Rectal smooth muscle tissue (tissue), 1 donor: ENCODE measurements around the gene PTPRM.
A peak's percentile ranks its signal among the peaks of the same experiment; 100 is the strongest.

ENCODE experiments used
- H3K27ac ChIP-seq: one replicate; pipeline ENCODE4 v1.7.0; 2013; ENCODE audit warnings: low read depth, low read length, inconsistent platforms
- H3K27me3 ChIP-seq: one replicate; pipeline ENCODE4 v1.7.0; 2013; ENCODE audit warnings: low read length; ENCODE audit not compliant: control insufficient read depth, insufficient read depth
- H3K36me3 ChIP-seq: one replicate; pipeline ENCODE4 v1.7.0; 2013; ENCODE audit warnings: low read length; ENCODE audit not compliant: control insufficient read depth, insufficient read depth
- H3K4me1 ChIP-seq: one replicate; pipeline ENCODE4 v1.7.0; 2013; ENCODE audit warnings: low read length; ENCODE audit not compliant: control insufficient read depth, insufficient read depth
- H3K4me3 ChIP-seq: one replicate; pipeline ENCODE4 v1.7.0; 2013; ENCODE audit warnings: low read length
- H3K9ac ChIP-seq: one replicate; pipeline ENCODE4 v1.7.0; 2013; ENCODE audit warnings: low read length

Gene PTPRM

DNA sequence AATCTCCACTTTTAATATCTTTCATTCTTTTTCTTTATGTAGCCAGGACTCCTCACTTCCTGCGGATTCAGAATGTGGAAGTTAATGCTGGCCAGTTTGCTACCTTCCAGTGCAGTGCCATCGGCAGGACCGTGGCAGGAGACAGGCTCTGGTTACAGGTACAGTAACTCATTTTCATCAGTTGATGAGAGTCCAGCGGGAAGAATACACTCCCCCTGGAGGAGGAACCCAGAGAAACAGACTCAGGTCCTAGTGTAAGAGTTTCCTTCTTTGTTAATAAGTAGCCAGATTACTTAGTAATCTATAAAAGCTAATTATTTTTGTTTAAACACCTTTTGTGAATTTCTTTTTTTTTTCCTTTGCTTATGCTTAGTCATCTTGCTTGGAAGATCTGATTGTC is 359.4 kb downstream of the PTPRM start:
- Histone ChIP-seq H3K27me3 (no peaks in the 10 kb centered on the region), H3K4me1 (no peaks in the 10 kb centered on the region), H3K27ac (no peak overlapping the region), H3K36me3 (no peaks in the 10 kb centered on the region), H3K4me3 (no peak overlapping the region), H3K9ac (no peak overlapping the region)

DNA sequence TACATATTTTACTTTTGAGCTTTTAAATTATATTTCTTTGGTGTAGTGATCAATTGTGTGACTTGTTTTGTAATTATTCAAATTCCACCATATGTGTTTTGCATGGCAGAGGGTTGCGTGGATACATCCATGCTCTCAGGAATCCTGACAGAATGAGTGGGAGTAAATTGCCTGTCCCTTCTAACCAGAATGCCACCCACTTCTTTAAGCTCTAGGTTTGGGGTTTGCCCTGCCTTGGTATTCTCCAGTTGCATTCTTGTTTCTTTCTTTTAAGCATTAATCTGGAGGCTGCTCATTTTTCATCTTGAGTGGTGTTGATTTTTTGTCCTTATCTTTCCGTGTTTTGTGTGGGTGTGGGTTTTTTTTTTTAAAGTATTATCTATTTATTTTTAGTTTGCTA is 360.0 kb downstream of the PTPRM start:
- Histone ChIP-seq H3K9ac (no peak overlapping the region), H3K36me3 (no peaks in the 10 kb centered on the region), H3K4me3 (no peak overlapping the region), H3K4me1 (no peaks in the 10 kb centered on the region), H3K27me3 (no peaks in the 10 kb centered on the region), H3K27ac (no peak overlapping the region)

DNA sequence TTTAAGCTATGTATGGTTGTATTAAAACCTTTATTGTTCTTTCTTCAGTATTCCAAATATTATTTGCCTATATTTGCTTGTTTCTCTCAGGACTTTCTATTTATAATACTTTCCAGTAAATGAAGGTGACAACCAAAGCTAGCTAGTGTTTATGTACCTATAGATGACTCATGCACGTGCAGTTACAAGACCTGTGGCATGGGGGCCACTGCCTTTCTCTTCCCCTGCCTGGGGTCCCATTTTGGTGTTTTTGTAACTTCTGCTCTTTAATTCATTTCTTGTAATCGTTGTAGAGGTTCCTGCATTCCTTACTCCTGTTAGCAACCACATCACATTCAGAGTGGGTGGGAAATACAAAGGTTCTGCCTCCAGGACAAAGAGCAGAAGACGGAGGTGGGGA is 364.6 kb downstream of the PTPRM start:
- no peak overlapping the region for H3K4me3 ChIP-seq
- H3K4me1 ChIP-seq, result no peaks in the 10 kb centered on the region
- no peak overlapping the region for H3K27ac ChIP-seq
- H3K9ac ChIP-seq, result no peak overlapping the region
- no peaks in the 10 kb centered on the region for H3K27me3 ChIP-seq
- H3K36me3 ChIP-seq, result no peaks in the 10 kb centered on the region

DNA sequence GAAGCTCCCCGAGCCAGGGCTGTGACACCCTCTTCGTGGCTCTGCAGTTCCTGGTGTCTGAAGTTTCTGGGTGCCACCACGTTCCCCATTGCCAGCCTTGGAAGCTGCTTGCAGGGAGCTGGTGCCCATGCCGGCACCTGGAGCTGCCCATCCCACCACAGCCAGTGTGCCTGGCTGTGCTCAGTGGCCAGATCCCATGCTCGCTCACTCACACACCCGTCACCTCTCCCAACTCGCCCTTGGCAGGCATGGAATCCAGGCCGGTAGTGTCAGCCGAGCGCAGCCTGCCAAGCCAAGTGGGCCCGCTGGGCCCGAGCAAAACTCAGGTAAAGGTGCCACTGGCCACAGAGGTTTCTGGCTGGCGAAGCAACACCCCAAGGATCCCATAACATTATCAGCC is 370.2 kb downstream of the PTPRM start:
- Histone ChIP-seq H3K4me3 (no peak overlapping the region), H3K4me1 (no peaks in the 10 kb centered on the region), H3K27me3 (no peaks in the 10 kb centered on the region), H3K9ac (no peak overlapping the region), H3K27ac (no peak overlapping the region), H3K36me3 (no peaks in the 10 kb centered on the region)

DNA sequence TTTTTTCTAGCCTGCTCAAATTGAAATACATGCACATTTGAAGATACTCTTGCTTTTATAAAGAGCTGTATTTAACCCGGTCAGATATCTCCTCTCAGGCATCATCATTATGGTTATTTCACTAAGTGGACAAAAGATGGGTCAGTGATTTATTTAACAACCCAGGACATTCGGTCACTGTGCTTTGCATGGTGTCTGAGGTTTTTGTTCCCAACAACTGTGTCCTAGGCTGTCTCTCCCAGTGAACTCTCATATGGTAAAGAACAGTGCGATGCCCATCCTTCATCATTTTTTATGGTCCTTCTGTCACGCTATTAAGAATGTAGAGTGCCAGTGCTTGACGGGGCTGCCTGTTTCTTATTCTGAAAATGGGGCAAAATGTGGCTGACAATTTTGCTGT is 372.4 kb downstream of the PTPRM start:
- Histone ChIP-seq H3K4me1 (peaks cover 2% of the 10 kb centered on the region), H3K27me3 (no peaks in the 10 kb centered on the region), H3K27ac (no peak overlapping the region), H3K36me3 (no peaks in the 10 kb centered on the region), H3K9ac (no peak overlapping the region), H3K4me3 (no peak overlapping the region)

DNA sequence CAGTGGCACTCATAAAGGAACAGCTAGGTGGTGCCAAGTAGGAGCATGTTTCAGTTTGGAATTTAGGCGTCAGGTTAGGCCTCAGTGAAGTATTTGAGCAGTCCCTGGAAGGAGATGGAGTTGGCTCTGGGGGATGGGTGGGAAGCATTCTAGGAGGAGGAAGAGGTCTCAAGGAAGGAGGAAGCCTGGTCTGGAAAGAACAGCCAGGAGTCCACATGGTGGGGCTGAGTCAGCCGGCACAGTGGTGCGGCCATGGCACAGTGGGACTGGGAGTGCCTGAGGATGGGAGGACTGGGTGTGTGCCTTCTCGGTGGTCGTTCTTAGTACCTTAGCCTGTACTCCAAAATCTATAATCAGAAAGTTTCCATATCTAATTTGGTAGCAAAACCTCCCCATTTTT is 373.3 kb downstream of the PTPRM start:
- H3K4me1 ChIP-seq, result peaks cover 2% of the 10 kb centered on the region

DNA sequence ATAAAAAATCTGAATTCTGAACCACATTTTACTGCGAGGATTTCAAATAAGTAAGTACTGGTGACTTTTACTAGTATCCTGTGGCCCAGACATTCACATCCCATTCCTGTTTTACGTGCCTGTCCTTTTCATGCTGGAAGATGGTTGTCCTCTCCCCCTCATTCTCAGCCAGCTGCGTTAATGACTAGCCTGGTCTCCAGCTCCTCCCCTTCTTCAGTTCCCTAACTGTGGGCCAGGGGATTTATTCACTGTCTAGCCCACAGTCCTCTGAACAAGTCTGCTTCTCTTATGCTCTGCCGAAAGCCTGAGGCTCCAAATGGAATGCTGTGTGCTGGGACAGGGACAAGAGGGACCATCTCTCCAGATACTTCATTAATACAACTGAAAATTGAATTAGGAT is 373.9 kb downstream of the PTPRM start:
- Histone ChIP-seq H3K36me3 (no peaks in the 10 kb centered on the region), H3K4me3 (no peak overlapping the region), H3K9ac (no peak overlapping the region), H3K27ac (no peak overlapping the region), H3K27me3 (no peaks in the 10 kb centered on the region), H3K4me1 (peaks cover 6% of the 10 kb centered on the region)

More for the DNA sequence above, 373.3 kb downstream of the PTPRM start:
- no peaks in the 10 kb centered on the region for H3K36me3 ChIP-seq
- no peaks in the 10 kb centered on the region for H3K27me3 ChIP-seq
- H3K27ac ChIP-seq, result no peak overlapping the region
- no peak overlapping the region for H3K9ac ChIP-seq
- H3K4me3 ChIP-seq, result no peak overlapping the region

DNA sequence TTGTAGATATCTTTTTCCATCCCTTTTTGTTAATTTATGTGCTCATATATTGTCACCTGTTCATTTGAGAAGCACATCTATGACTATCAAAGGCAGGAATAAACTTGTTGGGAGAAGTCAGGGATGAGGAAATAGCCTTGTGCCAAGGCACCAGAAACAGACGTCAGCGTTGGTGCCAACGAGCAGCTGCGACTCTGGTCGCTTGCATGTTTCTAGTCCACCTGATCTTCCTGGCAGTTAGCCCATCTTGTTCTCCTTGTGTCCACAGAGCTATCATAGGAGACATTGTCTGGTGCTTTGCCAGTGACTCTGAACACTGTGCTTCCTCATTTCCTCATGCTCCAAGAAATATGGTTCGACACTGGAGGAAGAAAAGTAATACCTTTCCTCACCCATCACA is 374.4 kb downstream of the PTPRM start:
- H3K4me3 ChIP-seq, result no peak overlapping the region

DNA sequence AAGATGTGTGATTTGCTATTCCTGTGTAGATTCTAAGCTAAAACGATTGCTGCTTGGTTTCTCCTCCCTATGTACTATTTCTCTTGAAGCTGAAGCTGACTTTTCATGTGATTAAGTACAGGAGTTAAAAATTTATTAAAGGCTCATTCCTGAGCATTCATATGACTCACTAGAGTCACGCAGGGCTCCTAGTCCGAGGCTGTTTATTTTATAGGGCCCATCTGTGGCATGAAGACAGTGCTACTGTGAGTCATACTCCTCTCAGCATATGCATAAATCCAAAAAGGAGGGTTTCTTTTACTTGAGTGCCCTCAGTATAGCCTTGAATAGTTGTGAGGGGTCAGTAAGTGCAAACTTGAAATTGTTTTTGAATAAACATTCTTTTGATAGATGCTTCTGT is 378.8 kb downstream of the PTPRM start:
- Histone ChIP-seq H3K27ac (peak overlapping the region; percentile 68), H3K4me3 (no peak overlapping the region)

More for the DNA sequence above, 374.4 kb downstream of the PTPRM start:
- Histone ChIP-seq H3K36me3 (no peaks in the 10 kb centered on the region), H3K9ac (no peak overlapping the region), H3K27ac (no peak overlapping the region), H3K4me1 (peaks cover 12% of the 10 kb centered on the region), H3K27me3 (no peaks in the 10 kb centered on the region)

DNA sequence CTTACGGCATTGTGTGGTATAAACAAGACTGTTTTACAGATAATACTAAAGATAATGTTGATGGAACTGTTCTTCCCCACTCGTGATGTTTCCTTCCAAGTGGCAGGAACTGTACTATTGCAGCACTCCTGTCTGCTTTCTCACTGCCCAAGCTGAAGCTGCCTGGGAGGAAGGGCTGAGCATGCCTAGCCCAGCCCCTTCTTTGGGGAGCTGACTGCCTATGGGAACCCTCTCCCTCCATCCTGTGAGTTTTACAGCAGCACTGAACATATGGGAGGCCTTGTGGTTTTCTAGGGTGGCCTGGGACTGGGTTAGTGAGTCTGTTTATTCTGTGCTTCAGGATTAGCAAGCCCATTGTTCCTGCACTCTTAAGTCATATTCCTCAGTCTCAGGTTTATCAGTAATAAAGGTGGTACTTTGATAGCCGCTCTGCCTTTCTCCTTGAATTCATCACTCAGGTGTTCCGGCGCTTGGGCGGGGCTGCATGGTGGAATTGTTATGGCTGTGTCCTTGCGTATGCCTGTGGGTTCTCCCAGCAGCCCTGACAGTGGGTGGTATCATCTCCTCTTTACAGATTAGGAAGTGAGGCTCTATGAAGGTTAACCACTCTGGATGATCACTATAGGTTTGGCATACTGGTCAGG is 379.7 kb downstream of the PTPRM start:
- no peak overlapping the region for H3K9ac ChIP-seq
- H3K4me3 ChIP-seq, result peak overlapping the region; percentile 22

More for the DNA sequence above, 378.8 kb downstream of the PTPRM start:
- H3K36me3 ChIP-seq, result no peaks in the 10 kb centered on the region
- peaks cover 14% of the 10 kb centered on the region for H3K4me1 ChIP-seq
- H3K9ac ChIP-seq, result no peak overlapping the region
- H3K27me3 ChIP-seq, result no peaks in the 10 kb centered on the region

DNA sequence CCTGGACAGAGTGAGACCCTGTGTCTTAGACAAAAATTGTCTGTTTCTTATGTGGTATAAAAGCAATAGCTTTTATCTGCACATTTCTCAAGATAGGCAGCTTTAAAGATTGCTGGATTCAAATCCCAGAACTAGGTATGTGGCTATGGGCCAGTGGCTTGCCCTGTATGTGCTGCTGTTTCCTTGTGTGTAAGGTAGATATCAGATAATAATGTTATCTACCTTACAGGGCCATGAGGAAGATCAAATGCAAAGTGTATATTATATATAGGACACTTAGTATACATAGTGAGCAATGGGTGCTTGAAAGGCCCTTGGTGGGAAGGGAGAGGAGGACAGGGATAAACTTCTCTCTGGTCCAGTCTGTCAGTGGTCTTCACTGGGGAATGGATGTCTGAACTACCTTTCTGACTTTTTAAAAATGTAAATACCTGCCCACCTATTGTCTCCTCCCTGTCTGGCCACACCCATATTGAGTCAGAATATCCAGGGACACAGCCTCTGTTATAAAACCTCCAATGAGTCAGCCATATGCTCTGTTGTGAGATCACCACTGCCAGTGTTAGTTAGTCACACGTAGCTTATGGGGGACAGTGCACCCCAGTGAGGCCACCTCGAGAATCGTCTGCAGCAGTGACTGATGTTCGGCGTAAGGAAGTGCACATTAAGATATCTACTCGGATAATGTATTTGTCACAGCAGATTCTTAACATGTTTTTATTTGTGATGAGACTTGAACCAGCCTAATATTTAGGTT is 383.4 kb downstream of the PTPRM start:
- no peak overlapping the region for H3K9ac ChIP-seq
- H3K4me1 ChIP-seq, result peaks cover 12% of the 10 kb centered on the region
- H3K4me3 ChIP-seq, result no peak overlapping the region
- no peak overlapping the region for H3K27ac ChIP-seq
- no peaks in the 10 kb centered on the region for H3K27me3 ChIP-seq
- H3K36me3 ChIP-seq, result no peaks in the 10 kb centered on the region

More for the DNA sequence above, 379.7 kb downstream of the PTPRM start:
- no peaks in the 10 kb centered on the region for H3K27me3 ChIP-seq
- peak overlapping the region; percentile 68 for H3K27ac ChIP-seq
- H3K4me1 ChIP-seq, result peaks cover 14% of the 10 kb centered on the region
- H3K36me3 ChIP-seq, result no peaks in the 10 kb centered on the region

DNA sequence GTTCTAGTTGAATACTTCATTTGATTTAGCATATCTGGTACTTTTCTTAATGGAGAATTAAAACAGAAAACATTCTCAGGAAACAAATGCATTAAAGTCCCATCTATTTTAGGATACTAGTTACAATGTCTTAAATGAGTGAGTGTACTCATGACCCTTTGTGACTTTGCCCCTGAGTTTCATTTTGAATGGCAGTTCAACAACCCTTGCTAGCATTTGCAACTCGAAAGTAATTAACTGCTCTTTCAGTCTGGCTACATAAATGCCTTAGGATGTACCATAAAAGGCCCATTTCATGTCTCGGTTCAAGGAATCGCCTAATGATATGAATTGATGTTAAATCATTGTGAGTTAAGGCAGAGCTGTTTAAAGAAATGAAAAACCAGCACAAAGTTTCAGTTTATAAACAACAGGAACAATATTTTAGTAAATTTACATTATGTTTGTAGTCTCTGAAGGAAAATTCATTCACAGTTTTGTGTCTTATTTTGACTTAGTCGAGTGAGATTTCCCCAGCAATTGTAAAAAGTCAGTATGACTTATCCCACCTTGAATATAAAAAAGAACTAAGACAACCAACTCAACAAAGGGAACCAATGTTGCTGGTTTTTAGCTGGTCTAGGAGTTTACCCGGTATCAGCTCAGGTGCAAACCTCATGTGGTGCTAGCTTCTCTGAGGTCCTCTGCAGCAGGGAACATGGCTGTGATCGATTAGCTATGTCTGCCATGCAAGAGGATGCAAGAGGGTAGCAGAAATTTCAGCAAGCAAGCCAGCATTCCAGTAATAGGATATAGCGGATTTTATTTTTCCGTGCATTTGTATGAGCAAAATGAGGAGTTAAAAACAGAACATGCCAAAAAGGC is 386.2 kb downstream of the PTPRM start:
- H3K4me1 ChIP-seq, result no peaks in the 10 kb centered on the region
- H3K27me3 ChIP-seq, result no peaks in the 10 kb centered on the region
- H3K4me3 ChIP-seq, result no peak overlapping the region
- H3K36me3 ChIP-seq, result no peaks in the 10 kb centered on the region
- H3K27ac ChIP-seq, result no peak overlapping the region
- H3K9ac ChIP-seq, result no peak overlapping the region
